Measurements from ENCODE around the gene FBXO8. TPM values are rescaled to one million over a fixed set of nuclear protein-coding genes. Genes with fewer than 3 reads are reported as not detected.

The FBXO8 gene
- total and polyA plus RNA-seq, 3 experiments from 2014 or later, result 14.5 to 20.3 (median 18.3) TPM

DNA sequence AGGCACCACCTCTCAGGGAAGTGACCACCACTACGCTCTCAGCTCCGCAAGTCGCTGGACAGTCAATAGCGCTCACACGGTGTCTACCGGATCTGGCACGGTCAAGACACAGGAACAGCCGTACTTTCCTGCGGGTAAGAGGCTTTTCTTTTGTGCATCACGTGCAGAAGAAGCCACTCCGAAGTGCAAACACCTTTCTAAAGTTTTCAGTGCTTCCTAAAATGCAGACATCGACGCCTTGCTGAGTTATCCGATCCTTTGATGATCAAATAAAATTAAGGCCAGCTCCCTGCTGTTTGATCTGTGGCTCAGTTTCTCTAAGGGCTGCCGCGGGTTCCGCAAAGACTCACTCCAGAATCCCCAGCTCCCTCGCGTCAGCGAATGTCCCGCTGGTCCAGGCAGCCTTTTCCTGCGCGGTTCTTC, 71.8 kb downstream of the FBXO8 start:
- H3K4me3 ChIP-seq (ENCODE audit: low read length), result no peak overlapping the region
- H3K4me1 ChIP-seq (ENCODE audit: insufficient read depth, low read length), result peaks cover 25% of the 10 kb centered on the region
- peaks cover 58% of the 10 kb centered on the region for H3K27me3 ChIP-seq (ENCODE audit: insufficient read depth, low read length, poor library complexity, severe bottlenecking)
- ChIA-PET CTCF (no interaction called here), POLR2A (no interaction called here)
- Mint-ChIP-seq H3K9me3 (peaks cover 0 to 12% (median 4%) of the 10 kb centered on the region in 5 donors), H3K27ac (peak overlapping the region in 1 of 8 donors; percentile 5), H3K36me3 (no peaks in the 10 kb centered on the region), H3K27me3 (peaks cover 58 to 94% of the 10 kb centered on the region in 2 donors), H3K4me1 (peaks cover 29 to 44% (median 40%) of the 10 kb centered on the region in 3 donors), H3K4me3 (peak overlapping the region in 6 of 7 donors; percentile 38 to 71 (median 62))
- no peak for DNase-seq
- no peaks in the 10 kb centered on the region for H3K36me3 ChIP-seq (ENCODE audit: insufficient read depth, low read length)
- H3K9me3 ChIP-seq (ENCODE audit: low read length), result no peaks in the 10 kb centered on the region
- no peak overlapping the region for H3K27ac ChIP-seq (ENCODE audit: low read depth, low read length)

DNA sequence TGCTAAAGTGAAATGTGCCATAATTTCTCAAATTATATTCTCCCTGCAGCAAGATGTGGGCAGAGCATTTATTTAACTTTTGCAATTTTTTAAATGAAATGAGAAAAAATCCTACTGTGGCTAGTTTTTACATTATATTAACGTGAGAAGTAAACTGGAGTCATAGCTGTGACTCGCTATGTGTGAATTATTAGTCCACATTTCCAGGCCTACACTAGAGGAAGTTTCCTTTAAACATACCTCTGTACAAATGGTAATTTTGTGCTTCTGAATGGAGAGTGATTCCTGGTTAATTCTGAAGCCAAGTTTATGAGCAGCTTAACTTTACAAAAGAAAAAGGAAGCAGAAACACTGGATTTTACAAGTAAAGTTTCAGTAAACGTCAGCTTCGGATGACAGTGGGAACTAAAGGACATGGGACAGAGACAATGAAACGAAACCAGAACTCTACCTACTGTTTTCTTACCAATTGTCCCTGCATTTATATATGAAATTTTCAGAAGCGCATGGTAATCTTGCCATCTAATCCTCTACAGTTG, 72.4 kb downstream of the FBXO8 start:
- peaks cover 51% of the 10 kb centered on the region for H3K27me3 ChIP-seq (ENCODE audit: insufficient read depth, low read length, poor library complexity, severe bottlenecking)
- CTCF ChIA-PET, result no interaction called here

DNA sequence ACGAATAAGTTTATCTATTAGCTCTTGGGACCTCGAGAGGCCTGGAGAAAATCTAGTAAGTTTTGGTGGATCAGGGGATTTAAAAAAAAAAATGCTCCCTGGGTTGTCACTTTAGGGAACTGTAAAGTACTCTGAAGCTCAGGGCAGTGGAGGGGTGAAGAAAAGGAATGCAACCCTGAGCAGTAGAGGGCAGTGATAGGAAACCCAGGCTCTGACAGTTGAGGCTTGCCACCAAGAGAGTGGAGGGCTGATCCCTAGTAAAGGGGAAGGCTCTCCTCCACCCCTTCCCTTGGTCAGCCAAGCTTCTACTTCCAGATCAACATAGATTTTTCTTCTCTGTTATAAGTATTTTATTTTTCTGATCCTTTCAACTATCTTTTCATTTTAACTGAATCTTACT, 73.1 kb downstream of the FBXO8 start:
- Mint-ChIP-seq H3K27ac (no peak overlapping the region), H3K4me1 (peaks cover 24 to 35% (median 31%) of the 10 kb centered on the region in 3 donors), H3K4me3 (no peak overlapping the region), H3K9me3 (peaks cover 0 to 12% (median 0%) of the 10 kb centered on the region in 5 donors), H3K27me3 (peaks cover 48 to 89% of the 10 kb centered on the region in 2 donors), H3K36me3 (no peaks in the 10 kb centered on the region)
- CTCF ChIA-PET, result no interaction called here
- Histone ChIP-seq H3K27me3 (ENCODE audit: insufficient read depth, low read length, poor library complexity, severe bottlenecking) (peaks cover 45% of the 10 kb centered on the region), H3K36me3 (ENCODE audit: insufficient read depth, low read length) (no peaks in the 10 kb centered on the region), H3K4me1 (ENCODE audit: insufficient read depth, low read length) (peaks cover 21% of the 10 kb centered on the region), H3K27ac (ENCODE audit: low read depth, low read length) (no peak overlapping the region), H3K9me3 (ENCODE audit: low read length) (no peaks in the 10 kb centered on the region), H3K4me3 (ENCODE audit: low read length) (no peak overlapping the region)
- POLR2A ChIA-PET, result no interaction called here
- no peak for DNase-seq

More for the DNA sequence above, 72.4 kb downstream of the FBXO8 start:
- Histone ChIP-seq H3K27ac (ENCODE audit: low read depth, low read length) (no peak overlapping the region), H3K9me3 (ENCODE audit: low read length) (no peaks in the 10 kb centered on the region), H3K4me3 (ENCODE audit: low read length) (no peak overlapping the region), H3K4me1 (ENCODE audit: insufficient read depth, low read length) (peaks cover 21% of the 10 kb centered on the region), H3K36me3 (ENCODE audit: insufficient read depth, low read length) (no peaks in the 10 kb centered on the region)
- no peak for DNase-seq
- Mint-ChIP-seq H3K4me3 (peak overlapping the region in 3 of 7 donors; percentile 54 to 67 (median 65)), H3K27ac (no peak overlapping the region), H3K4me1 (peaks cover 26 to 38% (median 34%) of the 10 kb centered on the region in 3 donors), H3K36me3 (no peaks in the 10 kb centered on the region), H3K27me3 (peaks cover 55 to 94% of the 10 kb centered on the region in 2 donors), H3K9me3 (peaks cover 0 to 12% (median 3%) of the 10 kb centered on the region in 5 donors)
- POLR2A ChIA-PET, result no interaction called here

DNA sequence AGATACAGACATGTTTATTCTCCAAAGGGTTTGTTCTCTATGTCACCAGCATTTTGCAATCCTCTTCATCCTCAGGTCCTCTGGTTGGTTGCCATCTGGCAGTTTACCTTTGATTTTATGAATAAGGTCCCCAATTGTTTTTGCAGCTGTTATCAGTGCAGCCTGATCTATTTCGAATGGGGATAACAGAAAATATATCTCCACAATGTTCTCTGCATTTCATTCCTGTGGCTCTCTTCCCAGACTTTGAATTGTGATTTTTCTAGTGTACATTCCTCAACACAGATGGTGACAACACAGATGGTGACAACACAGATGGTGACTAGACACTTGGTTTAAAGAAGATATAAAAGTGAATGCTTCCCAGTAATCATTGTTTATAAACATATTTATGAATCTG, 74.1 kb downstream of the FBXO8 start:
- POLR2A ChIA-PET, result no interaction called here
- H3K4me3 ChIP-seq (ENCODE audit: low read length), result no peak overlapping the region
- no peaks in the 10 kb centered on the region for H3K9me3 ChIP-seq (ENCODE audit: low read length)
- Mint-ChIP-seq H3K4me1 (peaks cover 18 to 26% (median 24%) of the 10 kb centered on the region in 3 donors), H3K27me3 (peaks cover 44 to 81% of the 10 kb centered on the region in 2 donors), H3K9me3 (peaks cover 0 to 6% (median 0%) of the 10 kb centered on the region in 5 donors), H3K4me3 (no peak overlapping the region), H3K27ac (peak overlapping the region in 1 of 8 donors; percentile 17), H3K36me3 (no peaks in the 10 kb centered on the region)
- no peaks in the 10 kb centered on the region for H3K36me3 ChIP-seq (ENCODE audit: insufficient read depth, low read length)
- peaks cover 14% of the 10 kb centered on the region for H3K4me1 ChIP-seq (ENCODE audit: insufficient read depth, low read length)
- no peak overlapping the region for H3K27ac ChIP-seq (ENCODE audit: low read depth, low read length)
- DNase-seq, result no peak
- CTCF ChIA-PET, result no interaction called here
- peaks cover 35% of the 10 kb centered on the region for H3K27me3 ChIP-seq (ENCODE audit: insufficient read depth, low read length, poor library complexity, severe bottlenecking)

DNA sequence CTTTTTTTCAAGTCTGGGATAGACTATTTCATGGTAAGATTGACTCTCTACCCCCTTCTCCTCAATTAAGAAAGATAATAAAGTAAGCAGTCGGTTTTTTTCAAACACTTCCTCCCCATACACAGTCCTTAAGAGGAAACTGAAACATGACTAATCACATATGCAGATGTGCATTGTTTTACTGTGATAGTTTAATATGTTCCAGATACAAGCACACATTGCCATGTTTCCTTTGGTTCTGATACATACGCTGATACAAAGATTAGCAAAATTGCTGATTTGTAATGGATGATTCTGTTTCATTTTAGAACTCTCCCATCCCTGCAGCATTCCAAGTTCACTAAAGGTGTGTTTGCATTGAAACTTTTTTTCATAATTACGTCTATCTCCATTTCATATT, 76.1 kb downstream of the FBXO8 start:
- Histone ChIP-seq H3K27me3 (ENCODE audit: insufficient read depth, low read length, poor library complexity, severe bottlenecking) (peaks cover 20% of the 10 kb centered on the region), H3K4me1 (ENCODE audit: insufficient read depth, low read length) (peaks cover 5% of the 10 kb centered on the region), H3K36me3 (ENCODE audit: insufficient read depth, low read length) (no peaks in the 10 kb centered on the region), H3K27ac (ENCODE audit: low read depth, low read length) (no peak overlapping the region), H3K9me3 (ENCODE audit: low read length) (no peaks in the 10 kb centered on the region), H3K4me3 (ENCODE audit: low read length) (no peak overlapping the region)
- no peak for DNase-seq
- Mint-ChIP-seq H3K9me3 (no peaks in the 10 kb centered on the region), H3K36me3 (no peaks in the 10 kb centered on the region), H3K27ac (no peak overlapping the region), H3K4me3 (no peak overlapping the region), H3K27me3 (peaks cover 36 to 66% of the 10 kb centered on the region in 2 donors), H3K4me1 (peaks cover 10 to 14% (median 12%) of the 10 kb centered on the region in 3 donors)
- CTCF ChIA-PET, result no interaction called here
- POLR2A ChIA-PET, result no interaction called here

DNA sequence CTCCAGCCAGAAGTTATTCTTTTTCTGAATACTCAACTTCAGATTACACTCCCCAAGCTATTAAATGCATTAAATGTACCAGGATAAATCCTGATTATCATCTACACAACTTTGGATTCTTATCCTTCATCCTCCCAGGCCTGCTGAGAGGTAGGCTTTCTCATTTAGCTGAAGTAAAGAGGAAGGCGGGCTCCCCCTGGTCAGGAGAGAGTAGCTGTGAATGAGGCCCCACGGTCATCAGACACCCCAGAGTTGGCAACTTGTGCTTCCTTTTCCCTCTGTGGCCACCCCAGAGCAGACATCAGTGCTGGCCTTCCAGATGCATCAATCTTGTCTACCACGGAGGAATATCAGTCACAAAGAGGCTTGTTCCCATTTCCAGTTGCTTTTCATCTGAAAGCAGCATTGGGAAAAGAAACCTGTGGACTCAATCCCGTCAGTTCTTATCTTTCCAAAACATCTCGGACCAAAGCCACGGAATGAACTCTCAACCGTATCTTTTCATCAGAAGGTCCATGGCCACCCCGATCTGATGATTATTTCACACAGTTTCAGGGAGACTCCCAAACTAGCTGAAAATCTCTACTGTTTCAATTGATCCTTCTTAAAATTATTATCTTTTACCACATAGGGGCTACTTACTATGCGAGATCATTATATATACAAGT, 79.2 kb downstream of the FBXO8 start:
- no peak for DNase-seq
- H3K4me3 ChIP-seq (ENCODE audit: low read length), result no peak overlapping the region
- ChIA-PET POLR2A (no interaction called here), CTCF (no interaction called here)
- peaks cover 11% of the 10 kb centered on the region for H3K27me3 ChIP-seq (ENCODE audit: insufficient read depth, low read length, poor library complexity, severe bottlenecking)
- no peaks in the 10 kb centered on the region for H3K9me3 Mint-ChIP-seq
- H3K27me3 Mint-ChIP-seq, result peaks cover 16 to 44% of the 10 kb centered on the region in 2 donors
- H3K27ac ChIP-seq (ENCODE audit: low read depth, low read length), result no peak overlapping the region
- no peaks in the 10 kb centered on the region for H3K4me1 Mint-ChIP-seq
- no peaks in the 10 kb centered on the region for H3K36me3 Mint-ChIP-seq
- no peak overlapping the region for H3K4me3 Mint-ChIP-seq
- H3K27ac Mint-ChIP-seq, result no peak overlapping the region
- H3K36me3 ChIP-seq (ENCODE audit: insufficient read depth, low read length), result no peaks in the 10 kb centered on the region
- H3K4me1 ChIP-seq (ENCODE audit: insufficient read depth, low read length), result no peaks in the 10 kb centered on the region
- no peaks in the 10 kb centered on the region for H3K9me3 ChIP-seq (ENCODE audit: low read length)

DNA sequence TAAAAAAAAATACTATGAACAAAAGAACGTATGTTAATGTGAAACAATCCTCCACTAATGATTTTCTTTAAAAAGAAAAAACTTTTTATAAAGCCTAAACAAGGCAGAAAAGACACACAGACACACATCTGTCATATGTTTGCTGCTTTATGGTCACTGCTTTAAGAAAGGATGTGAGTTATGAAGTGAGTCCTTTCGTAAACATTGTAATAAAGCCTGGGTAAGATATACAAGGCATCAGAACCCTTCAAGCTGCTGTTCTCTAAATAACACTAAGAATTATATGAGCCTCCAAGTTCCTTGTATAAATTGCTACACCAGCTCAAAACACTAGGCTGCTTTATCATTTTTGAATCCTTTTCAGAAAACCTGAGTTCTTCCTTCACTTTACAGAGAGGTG, 81.6 kb downstream of the FBXO8 start:
- POLR2A ChIA-PET, result no interaction called here
- CTCF ChIA-PET, result no interaction called here
- Histone ChIP-seq H3K9me3 (ENCODE audit: low read length) (no peaks in the 10 kb centered on the region), H3K36me3 (ENCODE audit: insufficient read depth, low read length) (no peaks in the 10 kb centered on the region), H3K4me3 (ENCODE audit: low read length) (no peak overlapping the region), H3K27me3 (ENCODE audit: insufficient read depth, low read length, poor library complexity, severe bottlenecking) (no peaks in the 10 kb centered on the region), H3K4me1 (ENCODE audit: insufficient read depth, low read length) (no peaks in the 10 kb centered on the region), H3K27ac (ENCODE audit: low read depth, low read length) (no peak overlapping the region)
- no peaks in the 10 kb centered on the region for H3K4me1 Mint-ChIP-seq
- H3K27me3 Mint-ChIP-seq, result peaks cover 9 to 40% of the 10 kb centered on the region in 2 donors
- no peaks in the 10 kb centered on the region for H3K36me3 Mint-ChIP-seq
- no peak overlapping the region for H3K27ac Mint-ChIP-seq
- H3K9me3 Mint-ChIP-seq, result no peaks in the 10 kb centered on the region
- DNase-seq, result no peak
- no peak overlapping the region for H3K4me3 Mint-ChIP-seq

DNA sequence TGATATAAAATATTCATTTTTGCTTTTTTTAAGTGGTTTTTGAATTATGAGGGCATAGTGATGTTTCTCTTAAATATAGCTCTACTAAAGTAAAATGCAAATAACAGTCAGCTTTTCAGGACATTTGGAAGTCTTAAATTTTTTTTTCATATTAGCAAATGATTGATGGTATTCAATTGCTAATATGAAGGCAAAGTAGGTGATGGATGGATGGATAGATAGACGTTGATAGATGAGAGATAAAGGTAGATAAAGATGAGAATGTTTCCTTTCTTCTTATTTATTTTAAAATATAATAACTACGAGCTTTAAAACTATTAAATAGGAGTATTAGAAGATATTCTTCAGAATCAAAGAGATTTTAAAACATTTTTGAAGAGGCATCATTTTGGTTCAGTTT, 83.7 kb downstream of the FBXO8 start:
- Histone ChIP-seq H3K9me3 (ENCODE audit: low read length) (no peaks in the 10 kb centered on the region), H3K27me3 (ENCODE audit: insufficient read depth, low read length, poor library complexity, severe bottlenecking) (no peaks in the 10 kb centered on the region), H3K4me1 (ENCODE audit: insufficient read depth, low read length) (no peaks in the 10 kb centered on the region), H3K27ac (ENCODE audit: low read depth, low read length) (no peak overlapping the region), H3K36me3 (ENCODE audit: insufficient read depth, low read length) (no peaks in the 10 kb centered on the region), H3K4me3 (ENCODE audit: low read length) (no peak overlapping the region)
- CTCF ChIA-PET, result no interaction called here
- H3K36me3 Mint-ChIP-seq, result no peaks in the 10 kb centered on the region
- H3K9me3 Mint-ChIP-seq, result no peaks in the 10 kb centered on the region
- DNase-seq, result no peak
- no peak overlapping the region for H3K27ac Mint-ChIP-seq
- no peak overlapping the region for H3K4me3 Mint-ChIP-seq
- H3K27me3 Mint-ChIP-seq, result peaks cover 11 to 48% of the 10 kb centered on the region in 2 donors
- POLR2A ChIA-PET, result no interaction called here
- H3K4me1 Mint-ChIP-seq, result no peaks in the 10 kb centered on the region
